Midbrain (tissue), 1 donor: Measurements from ENCODE around the gene SEC16A.

Source experiments
- DNase-seq: peaks from one replicate; lab custom pipeline; 2025; lab: John Stamatoyannopoulos, UW

SEC16A gene, protein sequence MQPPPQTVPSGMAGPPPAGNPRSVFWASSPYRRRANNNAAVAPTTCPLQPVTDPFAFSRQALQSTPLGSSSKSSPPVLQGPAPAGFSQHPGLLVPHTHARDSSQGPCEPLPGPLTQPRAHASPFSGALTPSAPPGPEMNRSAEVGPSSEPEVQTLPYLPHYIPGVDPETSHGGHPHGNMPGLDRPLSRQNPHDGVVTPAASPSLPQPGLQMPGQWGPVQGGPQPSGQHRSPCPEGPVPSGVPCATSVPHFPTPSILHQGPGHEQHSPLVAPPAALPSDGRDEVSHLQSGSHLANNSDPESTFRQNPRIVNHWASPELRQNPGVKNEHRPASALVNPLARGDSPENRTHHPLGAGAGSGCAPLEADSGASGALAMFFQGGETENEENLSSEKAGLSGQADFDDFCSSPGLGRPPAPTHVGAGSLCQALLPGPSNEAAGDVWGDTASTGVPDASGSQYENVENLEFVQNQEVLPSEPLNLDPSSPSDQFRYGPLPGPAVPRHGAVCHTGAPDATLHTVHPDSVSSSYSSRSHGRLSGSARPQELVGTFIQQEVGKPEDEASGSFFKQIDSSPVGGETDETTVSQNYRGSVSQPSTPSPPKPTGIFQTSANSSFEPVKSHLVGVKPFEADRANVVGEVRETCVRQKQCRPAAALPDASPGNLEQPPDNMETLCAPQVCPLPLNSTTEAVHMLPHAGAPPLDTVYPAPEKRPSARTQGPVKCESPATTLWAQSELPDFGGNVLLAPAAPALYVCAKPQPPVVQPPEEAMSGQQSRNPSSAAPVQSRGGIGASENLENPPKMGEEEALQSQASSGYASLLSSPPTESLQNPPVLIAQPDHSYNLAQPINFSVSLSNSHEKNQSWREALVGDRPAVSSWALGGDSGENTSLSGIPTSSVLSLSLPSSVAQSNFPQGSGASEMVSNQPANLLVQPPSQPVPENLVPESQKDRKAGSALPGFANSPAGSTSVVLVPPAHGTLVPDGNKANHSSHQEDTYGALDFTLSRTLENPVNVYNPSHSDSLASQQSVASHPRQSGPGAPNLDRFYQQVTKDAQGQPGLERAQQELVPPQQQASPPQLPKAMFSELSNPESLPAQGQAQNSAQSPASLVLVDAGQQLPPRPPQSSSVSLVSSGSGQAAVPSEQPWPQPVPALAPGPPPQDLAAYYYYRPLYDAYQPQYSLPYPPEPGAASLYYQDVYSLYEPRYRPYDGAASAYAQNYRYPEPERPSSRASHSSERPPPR (N-terminal part only)

DNA sequence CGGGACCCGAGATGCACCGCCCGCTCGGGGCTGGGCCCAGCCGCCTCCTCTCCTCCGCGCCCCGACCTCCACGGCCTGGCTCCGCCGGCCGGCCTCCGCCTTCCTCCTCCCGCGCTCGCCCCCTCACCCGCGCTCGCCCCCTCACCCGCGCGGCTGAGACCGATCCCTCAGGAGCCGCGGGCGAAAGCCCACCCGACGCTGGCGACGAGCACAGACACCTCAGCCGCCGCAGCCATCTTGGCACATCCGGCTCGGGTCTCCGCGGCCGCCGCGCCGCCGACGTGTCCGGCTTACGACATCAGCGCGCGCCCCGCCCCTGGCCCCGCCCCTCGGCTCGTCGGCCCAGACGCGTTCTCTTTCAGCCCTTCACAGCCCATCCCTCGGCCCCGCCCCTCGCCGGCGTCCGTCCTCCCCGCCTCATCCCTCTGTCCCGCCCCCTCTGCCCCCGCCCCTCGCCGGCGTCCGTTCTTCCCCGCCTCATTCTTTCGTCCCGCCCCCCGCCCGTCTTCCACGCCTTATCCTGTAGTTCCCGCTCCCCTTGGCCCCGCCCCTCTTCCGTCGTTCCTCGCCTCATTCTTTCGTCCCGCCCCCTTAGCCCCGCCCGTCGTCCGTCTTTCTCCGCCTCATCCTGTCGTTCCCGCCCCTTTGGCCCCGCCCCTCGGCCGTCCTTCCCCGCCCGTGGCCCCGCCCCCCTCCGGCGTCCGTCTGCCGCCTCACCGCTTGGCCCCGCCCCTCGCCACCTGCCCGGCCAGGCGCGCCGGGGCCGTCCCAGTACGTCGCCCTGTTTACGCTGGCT, at the start of gene SEC16A:
Gene SEC16A, minus strand, starts transcription at position 248 of the 796 bp plus-strand sequence. CDS start 5,425 bp downstream, outside the sequence.
- peak; percentile 98 for DNase-seq

DNA sequence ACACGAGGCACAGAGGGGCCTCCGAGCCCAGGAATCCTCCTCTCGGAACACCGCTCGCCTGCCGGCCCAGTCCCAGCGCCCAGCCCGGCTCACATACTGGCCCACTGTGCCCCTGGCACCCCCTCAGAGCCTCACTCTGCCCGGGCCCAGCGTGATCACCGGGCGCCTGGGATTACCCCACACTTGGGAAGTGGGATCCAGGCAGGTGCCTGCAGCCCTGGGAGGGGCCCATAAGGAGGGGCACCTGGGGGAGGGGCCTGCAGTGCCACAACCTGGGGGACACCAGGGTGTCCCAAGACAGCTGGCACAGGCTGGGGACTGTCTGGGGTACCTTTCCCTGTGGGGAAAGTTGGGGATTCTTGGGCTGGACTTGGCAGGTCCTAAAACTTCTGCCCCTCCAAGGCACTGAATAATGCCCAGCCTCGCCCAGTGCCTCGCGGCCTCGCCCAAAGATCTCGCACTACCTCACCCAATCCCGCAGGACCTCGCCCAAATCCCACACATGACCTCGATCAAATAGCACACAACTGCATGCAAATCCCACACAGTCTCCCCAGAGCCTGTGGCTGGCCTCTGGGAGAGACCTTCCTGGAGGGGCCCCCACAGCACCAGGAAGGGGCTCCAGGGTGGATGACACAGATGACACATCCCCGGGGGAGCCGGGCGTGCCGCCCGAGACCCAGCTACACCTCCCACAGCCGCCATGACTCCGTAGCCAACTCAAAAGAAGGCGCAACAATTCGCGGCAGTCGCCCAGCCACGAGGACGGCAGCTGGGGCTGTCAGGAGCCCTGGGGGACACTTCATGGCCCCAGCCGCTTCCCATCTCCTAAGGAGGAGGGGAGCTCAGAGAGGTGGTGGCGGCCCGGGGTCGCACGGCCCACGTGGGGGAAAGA, 49.3 kb upstream of the SEC16A start:
- DNase-seq, result no peak

DNA sequence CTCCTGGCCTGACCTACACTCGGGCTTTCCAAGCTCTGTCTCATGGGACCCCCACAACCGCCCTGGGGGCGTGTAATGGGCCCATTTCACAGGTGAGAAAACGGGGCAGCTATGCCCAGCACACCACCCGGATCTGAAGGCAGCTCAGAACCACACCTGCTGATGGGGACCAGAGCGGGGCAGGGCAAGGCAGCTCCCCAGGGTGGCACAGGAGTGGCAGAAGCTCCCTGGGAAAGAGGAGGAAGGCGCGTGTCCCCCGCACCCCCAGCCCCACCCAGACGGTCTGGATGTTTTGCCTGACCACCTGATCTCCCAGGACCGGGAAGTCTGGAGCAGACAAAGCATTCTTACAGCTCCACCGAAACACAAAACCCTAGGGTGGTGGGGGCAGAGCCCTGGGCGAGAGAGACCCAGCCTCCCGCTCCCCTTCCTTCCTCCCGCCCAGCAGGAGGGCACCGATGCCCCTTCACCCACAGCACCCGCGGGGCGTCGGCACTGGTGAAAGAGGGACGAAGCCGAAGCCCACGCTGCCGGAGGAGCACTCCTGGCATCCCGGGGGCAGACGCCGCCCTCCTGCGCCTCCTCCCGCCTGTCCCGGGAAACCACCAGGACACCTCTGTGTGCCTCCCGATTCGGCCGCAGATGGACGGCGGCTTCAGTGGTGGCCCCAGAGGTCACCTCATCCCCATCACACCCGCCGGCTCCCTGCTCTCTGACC, 48.5 kb upstream of the SEC16A start:
- no peak for DNase-seq

DNA sequence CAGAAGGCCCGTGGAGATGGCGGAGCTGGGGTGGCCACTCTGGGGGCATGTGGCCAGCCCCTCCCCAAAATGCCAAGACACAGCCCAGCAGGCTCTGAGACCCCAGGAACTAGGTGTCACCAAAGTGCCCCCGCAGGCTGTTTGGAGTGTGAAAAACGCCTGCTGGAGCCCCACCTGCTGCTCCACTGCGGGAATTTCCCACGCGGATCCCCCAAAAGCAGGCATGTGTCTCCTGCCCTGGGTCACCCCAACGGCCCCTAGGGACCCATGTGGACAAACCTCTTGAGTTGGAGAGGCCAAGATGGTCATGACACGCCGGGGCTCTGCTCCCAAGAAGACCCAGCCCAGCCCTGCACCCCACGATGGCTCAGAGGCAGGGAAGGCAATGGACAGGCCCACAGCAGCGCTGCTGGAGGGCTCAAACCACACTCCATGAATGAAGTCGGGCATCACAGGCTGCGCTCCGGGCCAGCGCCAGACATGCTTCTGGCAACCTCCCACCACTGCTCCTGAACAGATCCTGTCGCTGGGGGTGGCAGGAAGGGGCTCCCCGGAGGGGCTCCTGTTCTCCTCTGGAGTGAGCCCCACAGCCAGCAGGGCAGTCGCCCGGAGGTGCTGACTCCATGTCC, 47.7 kb upstream of the SEC16A start:
- DNase-seq, result no peak

DNA sequence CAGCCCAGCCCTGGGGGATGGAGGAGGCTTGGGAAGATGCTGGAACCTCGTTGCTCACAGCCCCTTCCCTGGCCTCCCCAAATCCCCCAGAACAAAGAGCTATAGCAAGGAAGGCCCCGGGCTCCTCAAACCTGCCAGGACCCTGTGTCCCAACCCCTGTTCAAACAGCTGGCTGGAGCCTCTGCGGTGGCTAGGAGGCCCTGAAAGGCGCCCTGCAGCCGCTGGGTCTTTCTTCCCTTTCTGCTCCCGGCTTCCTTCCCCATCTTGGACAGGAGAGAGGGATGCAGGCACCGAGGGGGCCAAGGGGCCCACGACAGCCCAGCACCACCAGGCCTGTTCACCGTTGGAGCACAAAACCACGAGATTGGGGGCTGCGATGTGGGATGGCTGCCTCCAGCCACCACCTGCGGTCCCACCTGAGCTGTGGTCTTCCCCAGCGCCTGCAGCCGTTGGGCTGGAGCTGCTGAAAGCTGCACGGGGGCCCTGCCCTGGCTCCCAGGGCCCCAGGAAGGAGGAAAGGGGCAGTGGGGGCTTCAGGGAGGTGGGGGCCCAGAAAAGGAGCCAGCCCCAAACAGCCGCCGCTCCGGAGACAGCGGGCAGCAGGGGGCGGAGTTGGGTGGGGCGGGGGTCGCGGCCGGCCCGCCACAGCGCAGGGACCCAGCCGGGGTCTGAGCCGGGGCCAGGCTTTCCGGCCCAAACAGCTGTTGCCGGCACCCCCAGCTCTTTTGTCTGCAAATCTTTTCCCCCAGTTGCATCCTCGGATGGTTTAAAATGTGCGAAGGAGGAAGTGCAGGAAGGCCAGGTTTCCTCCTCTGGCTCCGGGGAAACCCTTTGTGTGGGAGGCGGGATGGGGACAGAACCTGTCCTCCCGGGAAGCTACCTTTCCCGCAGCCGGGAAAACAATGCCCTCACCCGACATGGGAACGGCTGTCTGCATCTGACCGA, 46.9 kb upstream of the SEC16A start:
- no peak for DNase-seq

DNA sequence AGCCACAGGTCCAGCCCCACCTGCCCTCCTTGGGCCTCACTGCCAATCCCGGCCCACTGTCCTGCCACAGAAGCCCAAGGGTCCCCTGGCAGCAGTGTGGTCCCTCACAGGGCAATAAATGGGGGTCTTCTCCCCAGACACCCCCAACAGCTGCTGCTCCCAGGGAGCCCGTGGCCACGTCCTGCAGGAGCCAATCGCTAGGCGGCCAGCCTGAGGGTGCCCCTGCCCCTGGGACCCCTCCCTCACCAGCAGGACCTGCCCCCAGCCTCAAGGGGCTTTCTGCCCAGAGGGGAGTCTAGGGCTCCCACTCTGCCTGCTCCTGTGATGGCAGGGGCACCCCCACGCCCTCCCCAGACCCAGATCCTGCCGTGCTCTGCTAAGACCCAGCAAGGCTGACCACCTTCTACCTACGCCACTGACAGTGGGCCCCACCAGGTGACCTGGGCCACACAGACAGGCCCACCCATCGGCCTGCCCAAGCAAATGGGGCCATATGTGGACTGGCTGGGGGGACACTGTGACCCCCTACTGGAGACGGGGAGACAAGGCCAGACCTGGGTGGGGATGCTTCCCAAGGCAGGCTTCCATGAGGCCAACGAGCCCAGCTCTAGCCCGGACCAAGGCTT, 46.0 kb upstream of the SEC16A start:
- no peak for DNase-seq

DNA sequence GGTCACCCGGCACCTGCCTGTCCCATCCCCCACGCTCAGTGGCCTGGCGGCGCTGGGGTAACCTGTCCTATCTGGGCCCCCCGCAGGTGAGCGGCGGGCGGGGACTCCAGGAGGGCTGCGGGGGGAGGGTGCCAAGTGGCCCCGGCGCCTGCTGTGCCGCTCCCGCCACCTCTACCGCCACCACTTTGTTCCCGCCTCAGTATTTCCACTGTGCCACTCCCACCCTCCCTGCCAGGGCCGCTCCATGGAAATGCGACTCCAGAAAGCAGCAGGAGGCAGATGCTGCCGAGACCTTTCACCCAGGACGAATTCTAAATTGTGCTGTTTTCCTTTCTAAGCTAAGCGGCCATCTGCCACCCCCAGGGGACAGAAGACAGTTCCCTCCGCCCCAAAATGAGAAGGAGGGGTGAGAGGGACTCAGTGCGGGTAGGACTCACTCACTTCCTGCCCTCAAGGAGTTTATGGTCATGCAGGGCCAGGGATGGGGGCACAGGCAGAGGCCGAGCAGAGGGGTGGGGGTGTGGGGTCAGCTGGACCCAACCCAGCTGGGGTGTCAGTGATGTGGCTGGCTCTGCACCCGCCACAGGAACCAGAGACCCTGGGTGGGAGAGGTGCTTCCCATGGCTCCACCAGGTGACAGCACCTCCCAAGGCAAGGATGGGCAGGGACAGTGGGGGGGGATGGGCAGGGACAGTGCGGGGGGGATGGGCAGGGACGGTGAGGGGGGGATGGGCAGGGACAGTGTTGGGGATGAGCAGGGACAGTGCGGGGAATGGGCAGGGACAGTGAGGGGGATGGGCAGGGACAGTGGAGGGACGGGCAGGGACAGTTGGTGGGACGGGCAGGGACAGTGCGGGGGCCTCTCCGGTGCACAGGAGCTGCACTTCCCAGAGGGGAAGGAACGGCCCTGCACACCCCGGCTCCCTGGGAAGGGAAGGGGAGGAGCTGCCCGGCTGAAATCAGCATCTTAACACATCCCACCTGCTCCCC, 45.2 kb upstream of the SEC16A start:
- DNase-seq, result no peak

DNA sequence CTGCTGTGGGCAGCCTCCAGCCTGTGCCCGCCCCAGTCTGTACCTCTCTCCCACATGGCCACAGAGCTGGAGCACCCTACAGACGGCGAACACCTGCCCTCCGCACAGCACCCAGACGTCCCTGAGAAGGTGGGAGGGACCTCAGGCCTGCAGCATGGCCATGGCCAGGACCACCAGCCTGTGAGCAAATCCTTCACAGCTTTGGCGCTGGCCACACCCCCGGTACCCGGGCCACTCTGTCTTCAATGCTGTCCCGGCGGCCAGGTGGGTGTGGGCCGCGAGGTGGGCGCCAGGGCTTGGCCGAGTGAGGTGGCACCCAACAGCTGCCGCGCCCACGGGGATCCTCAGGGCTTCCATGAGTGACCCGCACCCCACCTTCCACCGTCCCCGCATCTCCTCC, 44.3 kb upstream of the SEC16A start:
- DNase-seq, result no peak

DNA sequence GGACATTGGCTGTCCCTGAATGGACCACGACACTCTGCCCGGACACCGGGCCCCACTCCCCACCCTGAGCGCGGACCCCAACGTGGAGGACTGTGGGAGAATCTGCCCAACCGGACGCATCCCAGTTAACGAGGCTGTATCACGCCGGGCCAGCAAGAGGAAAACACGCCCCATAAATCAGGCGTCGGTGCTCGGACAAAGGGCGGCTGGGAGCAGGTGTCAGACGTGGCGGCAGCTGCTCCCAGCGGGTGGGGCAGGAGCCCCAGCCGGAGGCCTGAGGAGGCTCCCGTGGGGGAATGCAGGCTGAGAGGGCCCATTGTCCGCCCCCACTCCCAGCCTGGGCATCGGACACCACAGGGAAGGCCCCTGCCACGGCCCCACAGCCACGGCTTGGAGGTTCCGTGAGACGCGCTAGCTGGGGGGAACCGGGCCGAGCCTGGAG, 43.8 kb upstream of the SEC16A start:
- DNase-seq, result peak; percentile 77

DNA sequence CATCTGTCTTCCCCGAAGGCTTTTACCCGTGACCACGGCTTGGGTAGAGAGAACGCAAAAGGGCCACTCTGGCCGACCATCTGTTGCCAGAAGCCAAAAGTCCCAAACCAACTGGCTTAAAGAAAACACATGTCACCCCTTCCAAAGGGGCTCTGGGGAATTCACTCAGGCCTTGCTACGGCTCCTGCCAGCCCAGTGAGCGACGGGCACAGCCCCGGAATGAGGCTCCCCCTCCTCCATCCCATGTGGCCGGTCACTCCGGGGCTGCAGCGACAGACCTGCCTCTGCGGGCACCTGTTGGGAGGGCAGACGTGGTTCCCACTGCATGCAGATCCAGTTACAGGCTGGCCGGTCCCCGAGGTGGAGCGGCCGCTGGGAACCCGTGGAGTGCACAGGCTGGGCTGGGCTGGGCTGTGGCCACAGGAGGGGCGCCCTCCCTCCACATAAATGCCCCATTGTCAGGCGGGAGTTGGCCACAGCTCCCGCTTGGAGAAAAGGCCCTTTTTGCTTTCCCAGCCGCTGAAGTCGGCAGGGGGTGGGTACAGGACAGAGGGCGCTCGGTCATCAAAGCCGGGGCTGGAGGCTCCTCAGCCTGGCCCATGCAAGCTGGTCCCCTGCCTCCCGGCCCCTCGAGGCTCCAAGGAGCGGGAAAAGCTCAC, 43.1 kb upstream of the SEC16A start:
- peak; percentile 92 for DNase-seq

DNA sequence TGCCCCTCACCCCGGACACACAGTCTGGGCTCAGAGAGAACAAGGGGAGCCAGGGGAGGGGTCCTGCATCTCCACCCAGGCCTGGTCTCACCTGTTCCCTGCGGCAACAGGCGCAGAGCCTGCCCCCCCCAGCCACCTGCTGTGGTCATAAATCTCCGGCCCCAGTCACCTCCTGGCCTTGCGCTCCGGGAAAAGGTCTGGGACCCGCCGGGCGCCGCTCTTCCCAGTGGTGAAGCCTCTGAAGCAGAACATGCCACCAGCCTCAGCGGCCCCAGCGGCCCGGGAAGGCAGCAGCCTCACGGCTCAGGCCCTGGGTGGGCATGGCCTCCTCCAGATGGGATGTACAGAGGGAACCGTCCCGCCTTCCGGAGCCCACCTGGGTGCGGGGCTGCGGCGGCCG, 42.4 kb upstream of the SEC16A start:
- no peak for DNase-seq

DNA sequence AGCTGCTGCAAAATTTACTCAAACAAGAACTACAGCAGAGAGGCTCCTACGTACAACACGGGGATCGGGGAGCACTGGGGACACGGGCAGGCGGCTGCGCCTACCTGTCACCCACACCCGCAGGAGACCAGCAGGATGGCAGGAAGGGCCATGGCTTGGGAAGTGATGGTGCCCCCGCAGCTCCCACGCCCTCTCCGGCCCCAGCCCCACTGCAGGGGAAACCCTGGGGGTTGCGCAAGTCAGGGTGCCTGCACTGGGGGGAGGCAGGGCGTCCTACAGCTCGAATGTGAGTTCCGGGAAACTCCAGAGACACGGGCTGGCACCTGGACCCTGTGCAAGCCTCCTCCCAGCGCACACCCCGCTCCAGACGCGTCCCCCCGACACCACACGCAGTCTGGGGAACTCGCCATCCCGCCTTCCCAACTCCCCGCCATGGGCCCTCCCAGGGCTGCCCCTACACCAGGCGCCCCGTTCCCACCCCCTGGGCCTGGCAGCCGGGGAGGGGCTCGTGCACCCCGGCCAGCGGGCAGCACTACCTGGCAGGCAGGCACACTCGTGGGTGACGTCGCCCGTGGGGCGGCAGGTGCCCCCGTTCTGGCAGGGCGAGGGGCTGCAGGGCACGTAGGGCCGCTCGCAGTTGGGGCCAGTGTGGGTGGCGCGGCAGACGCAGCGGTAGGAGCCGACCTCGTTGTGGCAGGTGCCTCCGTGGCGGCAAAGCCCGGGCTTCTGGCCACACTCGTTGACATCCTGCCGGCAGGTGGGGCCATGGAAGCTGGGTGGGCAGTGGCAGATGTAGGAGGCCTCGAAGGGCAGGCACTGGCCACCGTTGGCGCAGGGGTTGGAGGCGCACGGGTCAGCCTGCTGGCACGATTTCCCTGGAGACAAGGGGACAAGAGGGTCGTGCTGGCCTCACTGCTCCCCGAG, 39.7 kb upstream of the SEC16A start:
- no peak for DNase-seq

DNA sequence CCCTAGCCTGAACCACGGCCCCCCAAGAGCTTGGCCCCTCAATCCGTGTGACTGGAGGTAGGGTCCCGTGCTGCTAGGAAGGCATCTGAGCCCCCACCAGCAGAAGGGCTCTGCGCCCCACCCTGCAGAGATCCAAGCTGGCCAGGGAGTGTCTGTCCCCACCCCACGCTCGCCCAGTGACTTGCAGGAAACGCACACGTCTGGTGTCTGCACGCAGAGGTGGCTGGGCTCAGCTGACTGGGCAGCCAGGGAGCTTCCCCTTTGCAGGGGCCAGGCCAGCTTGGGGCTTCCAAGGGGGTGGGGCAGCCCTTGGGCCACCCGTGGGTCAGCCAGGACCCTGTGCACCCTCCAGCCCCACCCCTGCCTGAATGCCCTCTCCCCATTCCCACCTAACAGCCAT, 38.7 kb upstream of the SEC16A start:
- no peak for DNase-seq

DNA sequence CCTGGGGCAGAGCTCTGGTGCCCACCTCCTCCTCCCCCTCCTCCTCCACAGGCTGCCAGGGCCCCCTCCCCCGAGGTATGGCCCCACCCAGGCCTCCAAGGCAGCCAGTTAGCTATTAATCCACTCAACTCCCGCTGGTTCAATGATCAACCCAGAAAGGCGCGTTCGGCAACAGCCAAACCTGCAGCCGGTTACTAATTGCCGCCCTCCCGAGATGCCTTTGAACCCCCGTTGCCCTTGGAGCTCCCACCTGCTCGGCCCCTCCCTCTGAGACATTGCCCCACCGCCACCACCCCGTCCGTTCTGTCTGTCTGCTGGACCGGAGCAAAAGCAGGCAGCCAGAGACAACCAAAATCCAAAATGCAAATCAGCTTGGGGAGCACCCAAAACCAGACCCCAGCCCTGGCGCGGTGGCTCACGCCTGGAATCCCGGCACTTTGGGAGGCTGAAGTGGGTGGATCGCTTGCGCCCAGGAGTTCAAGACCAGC, 37.3 kb upstream of the SEC16A start:
- no peak for DNase-seq
